MCF 10A (cell line): Measurements from ENCODE around the gene SIM1. TPM values are rescaled to one million over a fixed set of nuclear protein-coding genes. Genes with fewer than 3 reads are reported as not detected.

Experiments used
- BruUV-seq: library from RNA; stranded (reverse); fragments of 400-500 nt; replicated peaks from 2 replicates; lab custom pipeline; 2021; lab: Mats Ljungman, UMichigan
- CTCF ChIA-PET: fragments of 300-600 bp; sonication (Branson Sonifier 250); formaldehyde crosslinking; extraction: SDS; loops from one replicate; lab custom pipeline; 2021; ENCODE audit warnings: antibody characterized with exemption, inconsistent platforms; lab: Yijun Ruan, JAX
- POLR2A ChIA-PET: fragments of 300-600, 350-650 bp; sonication (Branson Sonifier 250); formaldehyde crosslinking; extraction: SDS; loops from one replicate; lab custom pipeline; 2020; ENCODE audit warnings: antibody characterized with exemption, inconsistent platforms; lab: Yijun Ruan, JAX
- DNase-seq: peaks from one replicate; pipeline ENCODE4 v3.0.0-alpha.2; 2018; ENCODE audit not compliant: unreplicated experiment
- H3K27ac Mint-ChIP-seq: one replicate; pipeline ENCODE4 v1.8.0; 2022; ENCODE audit warnings: mild to moderate bottlenecking, low read depth, mixed read lengths; ENCODE audit not compliant: unreplicated experiment
- H3K27me3 Mint-ChIP-seq: one replicate; pipeline ENCODE4 v1.8.0; 2022; ENCODE audit warnings: mixed read lengths; ENCODE audit not compliant: insufficient read depth, unreplicated experiment
- H3K36me3 Mint-ChIP-seq: one replicate; pipeline ENCODE4 v1.8.0; 2022; ENCODE audit warnings: mild to moderate bottlenecking, moderate library complexity, mixed read lengths; ENCODE audit not compliant: insufficient read depth, unreplicated experiment
- H3K4me1 Mint-ChIP-seq: one replicate; pipeline ENCODE4 v1.8.0; 2022; ENCODE audit warnings: mixed read lengths; ENCODE audit not compliant: insufficient read depth, unreplicated experiment
- H3K4me3 Mint-ChIP-seq: one replicate; pipeline ENCODE4 v1.8.0; 2022; ENCODE audit warnings: mild to moderate bottlenecking, moderate library complexity, mixed read lengths; ENCODE audit not compliant: unreplicated experiment
- H3K9me3 Mint-ChIP-seq: one replicate; pipeline ENCODE4 v1.8.0; 2022; ENCODE audit warnings: mixed read lengths; ENCODE audit not compliant: unreplicated experiment
- CTCF ChIP-seq: fragments of 200-600 bp; IDR thresholded peaks from one replicate; pipeline ENCODE4 v1.8.0; 2022; ENCODE audit warnings: antibody characterized with exemption, mild to moderate bottlenecking; ENCODE audit not compliant: unreplicated experiment
- intact Hi-C: fragments of 100-400 bp; cut with micrococcal nuclease; formaldehyde crosslinking; loops from 2 replicates; pipeline ENCODE4 v1.14.1; 2022
- total RNA-seq: library from RNA; stranded (reverse); gene quantifications from 2 replicates; pipeline ENCODE4 v1.2.3, GENCODE V29; 2022

The SIM1 gene
- total RNA-seq, 1 experiment from 2014 or later: not detected

- BruUV-seq: no TSS peak
- H3K36me3 Mint-ChIP-seq: no peaks in the 10 kb centered on the region
- CTCF ChIA-PET: no interaction called here
Measured at GRCh38 chr6:100447081-100447899, 17.4 kb downstream of the SIM1 start.

GRCh38 chr6:100446115-100447080 lies 18.3 kb downstream of the SIM1 start:
- no peak overlapping the region for H3K4me3 Mint-ChIP-seq
- ChIA-PET CTCF (no interaction called here), POLR2A (no interaction called here)
- H3K27me3 Mint-ChIP-seq: no peaks in the 10 kb centered on the region
- TF ChIP-seq CTCF: no peak
- no peaks in the 10 kb centered on the region for H3K36me3 Mint-ChIP-seq
- no peak for DNase-seq
- H3K4me1 Mint-ChIP-seq: no peaks in the 10 kb centered on the region
- intact Hi-C loops: no loop called here
- BruUV-seq: no TSS peak
- H3K9me3 Mint-ChIP-seq: no peaks in the 10 kb centered on the region
- no peak overlapping the region for H3K27ac Mint-ChIP-seq

More at GRCh38 chr6:100447081-100447899, 17.4 kb downstream of the SIM1 start:
- no peaks in the 10 kb centered on the region for H3K9me3 Mint-ChIP-seq
- DNase-seq: no peak
- H3K27me3 Mint-ChIP-seq: no peaks in the 10 kb centered on the region
- no peak for TF ChIP-seq CTCF
- intact Hi-C loops: no loop called here
- POLR2A ChIA-PET: no interaction called here
- H3K4me1 Mint-ChIP-seq: no peaks in the 10 kb centered on the region
- no peak overlapping the region for H3K4me3 Mint-ChIP-seq
- H3K27ac Mint-ChIP-seq: no peak overlapping the region

- intact Hi-C loops: no loop called here
- DNase-seq: no peak
Measured at GRCh38 chr6:100445512-100445911, 19.2 kb downstream of the SIM1 start.

More at GRCh38 chr6:100445512-100445911, 19.2 kb downstream of the SIM1 start:
- H3K27me3 Mint-ChIP-seq: no peaks in the 10 kb centered on the region
- no peaks in the 10 kb centered on the region for H3K9me3 Mint-ChIP-seq
- H3K4me1 Mint-ChIP-seq: no peaks in the 10 kb centered on the region
- ChIA-PET POLR2A (no interaction called here), CTCF (no interaction called here)
- H3K36me3 Mint-ChIP-seq: no peaks in the 10 kb centered on the region
- BruUV-seq: no TSS peak
- no peak overlapping the region for H3K27ac Mint-ChIP-seq
- H3K4me3 Mint-ChIP-seq: no peak overlapping the region
- no peak for TF ChIP-seq CTCF
